GM19351 (cell line): ENCODE data around the gene SNRNP200.

Experiments
- ATAC-seq: cut with Tn5 transposase; IDR thresholded peaks from one replicate; pipeline ENCODE4 v1.9.1; 2021; ENCODE audit warnings: mild to moderate bottlenecking, moderate library complexity; ENCODE audit not compliant: unreplicated experiment

The SNRNP200 gene

DNA sequence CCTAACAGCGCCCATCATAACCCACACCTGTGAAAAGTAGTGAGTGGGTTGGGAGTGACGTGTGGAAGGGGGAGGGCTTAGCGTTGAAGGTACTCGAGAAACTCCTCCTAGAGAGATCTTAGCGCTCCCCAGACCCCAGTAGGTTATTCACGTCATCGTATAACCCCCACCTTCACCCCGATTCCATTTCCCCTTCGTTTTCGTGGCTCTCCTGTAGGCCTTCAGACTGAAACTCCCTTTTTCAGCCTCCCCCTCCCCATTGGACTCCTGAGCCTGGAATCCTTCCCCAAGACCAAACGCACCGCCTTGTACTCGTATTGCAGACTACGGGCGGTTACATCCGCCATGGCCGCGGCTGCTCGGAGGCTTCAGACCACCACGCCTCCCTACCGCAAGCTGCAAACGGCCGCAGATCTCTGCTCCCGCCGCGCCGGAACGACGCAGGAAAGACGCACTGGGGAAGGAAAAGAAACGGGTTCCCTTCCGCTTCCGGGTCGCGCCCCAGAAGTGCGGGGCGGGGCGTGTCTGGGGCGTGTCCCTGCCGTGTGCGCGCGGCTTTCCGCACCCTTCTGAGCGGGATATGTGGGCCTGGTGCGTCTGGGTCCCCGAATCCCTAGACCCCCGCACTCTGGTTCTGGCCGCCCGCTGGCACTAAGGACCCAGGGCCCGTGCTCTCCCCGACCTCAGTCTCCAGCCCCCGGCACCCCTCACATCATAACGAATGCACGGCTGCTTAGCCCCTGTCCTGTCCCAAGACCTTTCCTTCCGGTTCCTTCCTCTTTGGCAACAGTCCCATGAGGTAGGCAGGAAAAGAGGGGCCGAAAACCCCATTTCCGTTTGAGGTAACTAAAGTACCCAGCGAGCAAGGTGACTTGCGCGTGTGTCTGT lies at the start of gene SNRNP200:
TSS of gene SNRNP200 (minus strand) at position 456 of the 888 bp plus-strand sequence. CDS start at position 347, 109 bp downstream.
- peak; percentile 94 for ATAC-seq

DNA sequence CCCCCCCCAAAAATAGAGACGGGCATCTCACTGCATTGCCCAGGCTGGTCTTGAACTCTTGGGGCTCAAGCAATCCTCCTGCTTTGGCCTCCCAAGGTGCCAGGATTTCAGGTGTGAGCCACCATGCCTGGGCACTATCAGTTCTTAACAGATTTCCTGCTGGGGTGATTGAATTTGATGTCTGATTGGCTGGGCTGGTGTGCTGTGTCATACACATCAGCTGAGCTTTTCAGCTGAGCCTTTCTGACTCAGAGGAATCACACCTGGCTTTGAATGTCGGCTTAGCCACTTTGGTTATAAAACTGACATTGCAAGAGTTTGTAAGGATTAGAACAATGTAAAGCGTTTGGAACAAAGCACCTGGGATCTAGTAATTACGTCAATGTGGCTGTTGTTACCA lies 49.1 kb upstream of the SNRNP200 start:
- no peak for ATAC-seq

DNA sequence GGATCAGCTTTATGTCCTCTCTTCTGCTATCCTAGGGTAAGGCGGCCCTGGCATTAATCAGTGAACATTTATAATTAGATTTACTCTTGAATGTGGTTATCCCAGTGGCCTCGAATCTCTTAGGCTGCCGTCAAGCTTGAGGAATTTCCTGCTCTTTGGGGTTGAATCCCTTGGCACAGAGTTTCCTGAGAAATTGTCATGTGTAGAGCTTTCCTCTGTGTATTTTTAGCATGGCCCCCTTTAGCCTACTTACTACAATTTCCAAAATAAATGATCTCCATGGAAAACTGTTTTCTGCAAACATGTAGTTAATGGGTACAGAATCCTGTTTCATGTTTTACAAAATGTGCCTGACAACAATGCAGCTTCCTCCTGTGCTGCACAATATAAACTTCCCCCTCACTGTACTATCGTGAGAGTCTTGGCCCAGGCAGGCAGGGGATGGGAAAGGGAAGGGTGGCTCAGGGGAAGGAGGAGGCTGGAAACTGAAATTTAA lies 48.3 kb upstream of the SNRNP200 start:
- no peak for ATAC-seq

DNA sequence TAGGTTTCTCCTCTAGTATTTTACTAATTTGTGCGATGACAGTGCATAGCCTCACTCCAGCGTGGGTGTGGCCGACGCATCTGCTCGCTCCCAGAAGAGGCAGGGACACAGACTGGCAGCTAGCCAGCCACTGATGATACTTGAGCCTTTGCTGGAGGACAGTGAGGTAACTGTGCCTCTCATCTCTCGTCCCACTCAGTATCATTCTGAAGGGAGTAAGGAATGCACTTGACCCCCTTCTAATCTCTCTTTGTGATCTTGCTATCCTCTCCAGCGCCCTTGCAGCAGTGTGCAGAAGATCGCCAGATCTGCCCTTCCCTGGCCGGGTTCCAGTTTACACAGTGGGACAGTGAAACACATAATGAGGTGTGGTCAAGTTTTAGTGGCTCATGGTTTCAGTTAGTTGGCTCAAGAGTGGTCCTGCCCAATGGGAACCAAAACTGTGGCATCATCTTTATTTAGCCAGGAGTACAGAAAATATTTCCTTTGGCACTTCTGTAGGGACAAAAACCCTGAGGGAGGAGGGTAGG lies 47.8 kb upstream of the SNRNP200 start:
- no peak for ATAC-seq

DNA sequence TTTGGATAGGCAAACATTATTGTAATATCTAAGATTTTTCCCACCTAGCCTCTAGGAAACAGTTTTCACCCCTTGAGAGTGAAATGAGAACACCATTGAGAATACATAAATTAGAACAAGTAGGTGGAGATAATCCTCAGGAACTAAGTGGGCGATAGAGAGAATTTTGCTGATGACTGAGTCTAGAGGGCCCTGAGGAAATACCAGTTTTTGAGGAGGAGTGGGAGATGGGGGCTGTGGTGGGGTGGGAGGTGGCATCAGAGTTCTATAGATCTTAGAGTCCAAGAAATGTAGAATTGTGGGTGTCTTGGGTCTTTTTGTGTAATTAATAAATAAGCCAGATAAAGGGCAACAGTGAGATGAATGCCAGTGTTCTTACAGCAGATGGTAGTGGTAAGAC lies 42.0 kb upstream of the SNRNP200 start:
- ATAC-seq = no peak

DNA sequence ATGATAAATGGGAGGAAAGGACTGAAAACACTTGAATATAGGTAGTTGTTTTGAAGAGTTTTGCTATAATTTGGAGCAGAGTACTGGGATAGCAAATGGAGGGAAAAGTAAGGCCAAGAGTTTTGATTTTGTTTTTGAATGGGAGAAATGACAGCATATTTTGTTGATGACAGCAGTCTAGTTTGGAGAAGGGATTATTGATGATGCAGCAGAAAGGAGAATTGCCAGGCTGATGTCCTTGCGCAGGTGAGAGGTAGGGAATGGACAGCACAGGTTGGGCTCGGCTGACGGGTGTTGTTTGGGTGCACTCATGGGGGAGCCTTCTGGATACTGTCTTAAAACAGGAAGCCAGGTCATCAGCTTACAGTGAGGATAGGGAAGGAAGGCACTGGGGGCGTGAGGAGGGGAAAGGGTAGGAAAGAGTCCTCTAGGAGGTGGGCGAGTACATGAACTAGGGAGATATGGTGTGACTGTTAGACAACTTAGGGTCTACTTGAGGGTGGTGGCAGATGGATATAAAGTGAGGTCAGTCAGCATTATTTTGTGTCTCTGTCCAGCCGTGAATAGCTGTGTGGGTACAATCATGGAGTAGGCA lies 40.6 kb upstream of the SNRNP200 start:
- ATAC-seq = no peak

DNA sequence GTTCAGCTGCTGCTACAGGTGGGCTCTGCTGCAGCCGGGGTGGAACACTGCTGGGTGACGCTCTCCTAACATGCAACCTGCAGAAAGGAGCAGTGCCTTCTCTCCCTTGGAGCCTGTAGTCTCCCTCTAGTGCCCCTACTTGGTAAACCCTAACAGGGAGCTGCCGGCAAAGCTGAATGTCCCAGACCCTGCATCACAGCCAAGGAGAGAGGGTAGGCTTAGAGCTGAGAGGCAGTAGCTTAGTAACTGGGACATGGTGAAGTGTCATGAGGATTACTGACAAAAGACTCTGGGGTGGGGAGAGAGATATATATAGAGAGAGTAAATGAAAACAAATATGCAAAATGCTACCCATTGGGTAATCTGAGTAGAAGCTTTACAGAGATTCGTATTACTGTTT lies 40.1 kb upstream of the SNRNP200 start:
- ATAC-seq = no peak

DNA sequence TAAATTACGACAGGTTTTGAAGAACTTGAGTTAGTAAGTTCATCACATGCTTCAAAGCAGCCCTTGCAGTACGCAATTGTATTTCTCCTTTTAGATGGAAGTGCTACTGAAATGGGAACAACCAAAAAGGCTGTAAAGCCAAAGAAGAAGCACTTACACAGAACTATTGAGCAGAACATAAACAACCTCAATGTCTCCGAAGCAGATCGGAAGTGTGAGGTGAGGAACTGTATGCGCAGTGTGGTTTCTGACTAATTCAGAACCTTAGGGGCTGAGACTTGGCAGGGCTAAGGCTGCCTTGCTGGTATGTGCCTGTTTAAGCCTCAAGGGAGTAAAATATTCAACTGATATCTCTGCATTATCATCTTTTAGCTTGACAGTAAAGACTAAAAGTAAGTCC lies 38.7 kb upstream of the SNRNP200 start:
- peak; percentile 94 for ATAC-seq

DNA sequence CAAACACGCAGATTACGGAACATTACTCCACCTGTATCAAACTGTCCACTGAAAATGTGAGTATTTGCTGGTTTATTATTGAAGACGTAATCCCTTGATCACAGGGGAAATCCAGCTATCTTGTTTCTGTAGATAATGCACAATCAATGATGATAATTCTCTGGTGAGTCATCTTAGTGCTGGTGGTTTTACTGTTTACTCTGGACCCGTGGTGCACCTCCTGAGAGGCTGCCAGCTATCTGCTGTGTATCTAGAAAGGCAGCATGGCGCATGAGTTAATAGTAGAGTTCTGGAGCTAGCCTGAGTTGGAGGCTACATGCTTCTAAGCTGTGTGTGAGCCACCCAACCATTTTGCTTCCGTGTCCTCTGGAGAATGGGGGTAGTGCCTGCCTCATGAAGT lies 36.7 kb upstream of the SNRNP200 start:
- no peak for ATAC-seq

DNA sequence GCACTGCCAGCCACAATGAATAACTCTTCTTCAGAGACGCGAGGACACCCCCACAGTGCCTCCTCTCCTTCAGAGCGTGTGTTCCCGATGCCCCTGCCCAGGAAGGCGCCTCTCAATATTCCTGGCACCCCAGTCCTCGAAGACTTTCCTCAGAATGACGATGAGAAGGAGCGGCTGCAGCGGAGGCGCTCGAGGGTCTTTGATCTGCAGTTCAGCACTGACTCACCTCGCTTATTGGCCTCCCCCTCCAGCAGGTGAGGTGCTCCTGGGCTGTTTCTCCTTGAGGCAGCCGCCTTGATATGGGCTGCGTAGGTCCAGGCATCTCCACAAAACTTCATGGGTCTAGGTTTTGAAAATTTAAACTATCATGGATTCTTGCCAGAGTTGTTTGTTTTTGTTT lies 36.3 kb upstream of the SNRNP200 start:
- ATAC-seq = no peak

DNA sequence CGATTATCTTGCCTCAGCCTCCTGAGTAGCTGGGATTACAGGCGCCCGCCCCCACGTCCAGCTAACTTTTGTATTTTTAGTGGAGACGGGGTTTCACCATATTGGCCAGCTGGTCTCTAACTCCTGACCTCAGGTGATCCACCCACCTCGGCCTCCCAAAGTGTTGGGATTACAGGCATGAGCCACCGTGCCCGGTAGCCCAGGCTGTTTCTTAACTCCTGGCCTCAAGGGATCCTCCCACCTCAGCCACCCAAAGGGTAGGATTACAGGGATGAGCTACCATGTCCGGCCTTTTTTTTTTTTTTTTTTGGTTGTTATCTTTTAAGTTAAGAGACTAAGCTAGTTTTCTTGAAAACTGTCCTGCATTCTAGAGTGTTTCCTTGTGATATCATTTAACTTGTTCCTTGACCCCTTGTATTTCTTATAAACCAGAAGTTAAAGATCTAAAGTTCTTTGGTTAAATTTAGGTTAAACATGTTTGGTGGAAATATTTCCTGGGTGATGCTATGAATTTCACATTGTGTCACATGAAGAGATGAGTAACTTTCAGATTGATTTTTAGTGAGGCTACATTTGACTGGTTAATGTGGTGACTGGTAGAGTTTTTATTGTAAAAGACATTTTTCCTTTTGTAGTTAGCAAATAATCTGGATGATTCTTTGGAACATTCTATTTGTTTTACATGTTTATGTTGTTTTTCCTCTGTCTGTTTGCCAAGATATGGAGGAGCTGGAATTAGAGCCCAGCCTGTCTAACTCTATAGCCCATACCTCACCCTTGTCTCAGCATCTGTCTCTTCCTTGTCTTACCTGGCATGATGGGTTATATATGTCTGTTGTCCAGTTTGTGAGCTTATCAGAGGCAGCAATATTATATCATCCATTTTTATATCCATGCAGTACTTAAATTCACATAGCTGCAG lies 35.4 kb upstream of the SNRNP200 start:
- no peak for ATAC-seq

DNA sequence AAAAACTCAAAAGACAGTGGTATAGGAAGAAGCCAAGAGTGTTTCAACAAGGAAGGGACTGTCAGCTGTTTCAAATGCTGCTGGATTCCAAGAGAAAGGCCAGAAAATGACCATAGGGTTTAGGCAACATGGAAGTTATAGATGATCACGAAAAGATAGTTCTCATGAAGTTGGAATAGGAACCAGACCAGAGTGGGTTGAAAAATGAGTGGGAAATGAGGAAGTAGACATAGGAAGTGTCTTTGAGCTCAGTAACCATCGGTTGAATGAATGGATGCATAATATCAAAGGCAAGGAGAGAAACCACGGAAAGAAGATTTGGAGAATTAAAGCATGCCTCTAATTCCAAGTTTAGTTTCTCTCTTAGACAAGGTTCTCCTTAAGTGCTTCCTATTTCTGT lies 31.5 kb upstream of the SNRNP200 start:
- ATAC-seq = no peak

DNA sequence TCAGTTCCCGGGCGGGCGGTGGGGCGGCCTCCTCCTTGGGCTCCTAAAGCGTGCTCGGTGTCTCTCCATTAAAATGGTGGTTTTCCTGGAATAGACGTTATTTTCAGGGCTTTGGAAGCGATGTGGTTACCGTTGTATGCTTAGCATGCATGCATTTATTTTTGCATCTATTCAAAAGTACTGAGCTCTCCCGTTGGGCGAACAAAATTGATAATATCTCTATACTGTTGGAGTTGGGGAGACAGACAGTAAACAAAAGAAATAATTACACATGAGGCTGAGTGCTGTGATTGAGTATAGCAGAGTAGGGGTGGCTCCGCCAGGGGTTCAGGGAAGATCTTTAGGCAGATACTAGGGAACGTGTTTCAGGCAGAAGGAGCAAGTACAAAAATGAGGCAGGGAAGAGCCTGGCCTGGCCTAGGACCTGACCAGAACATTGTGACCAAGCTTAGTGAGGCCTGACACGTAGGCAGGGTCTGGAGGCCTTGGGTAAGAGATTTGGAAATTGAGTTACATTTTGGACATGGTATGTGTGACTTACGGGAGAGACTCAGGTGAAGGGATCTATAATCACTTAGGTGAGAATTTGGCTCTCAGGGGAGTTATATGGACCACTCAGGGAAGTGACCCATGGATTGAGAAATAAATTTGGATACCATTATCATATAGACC lies 30.9 kb upstream of the SNRNP200 start:
- no peak for ATAC-seq

DNA sequence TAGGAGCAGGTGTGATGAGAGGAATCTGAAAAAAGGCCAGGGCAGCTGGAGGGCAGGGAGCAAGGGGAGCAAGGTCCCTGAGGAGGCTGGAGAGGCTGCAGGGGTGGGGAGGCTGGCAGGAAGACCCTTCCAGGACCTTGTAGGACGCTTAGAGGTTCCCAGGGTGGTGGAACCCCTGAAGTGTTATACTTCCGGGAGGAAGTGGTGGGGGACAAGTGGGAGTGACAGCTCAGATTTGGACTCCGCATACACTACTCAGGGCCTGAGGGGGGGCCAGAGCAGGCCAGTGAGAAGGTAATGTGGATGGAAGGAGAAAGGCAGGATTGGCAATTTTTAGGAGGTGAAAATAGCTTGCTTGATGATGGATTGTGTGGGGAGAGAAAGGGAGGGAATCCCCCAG lies 28.4 kb upstream of the SNRNP200 start:
- ATAC-seq = no peak

DNA sequence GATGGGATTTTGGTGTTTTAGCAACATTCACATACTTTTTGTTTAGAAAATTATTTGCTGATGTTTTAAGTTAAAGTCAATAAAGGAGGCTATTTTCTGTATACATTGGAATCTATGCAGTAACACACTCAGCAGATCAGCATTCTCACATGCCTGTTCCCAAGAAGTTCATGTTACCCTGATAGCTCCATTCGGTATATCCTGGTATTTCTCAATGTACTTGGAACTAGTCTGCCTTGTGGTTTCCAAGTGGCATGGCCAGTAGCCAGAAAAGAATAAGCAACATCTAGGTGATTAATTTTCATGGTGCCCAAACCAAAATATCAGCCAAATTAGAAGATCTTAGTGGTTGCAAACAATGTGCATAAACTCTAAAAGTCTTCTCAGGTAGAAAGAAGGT lies 25.1 kb upstream of the SNRNP200 start:
- ATAC-seq = no peak

DNA sequence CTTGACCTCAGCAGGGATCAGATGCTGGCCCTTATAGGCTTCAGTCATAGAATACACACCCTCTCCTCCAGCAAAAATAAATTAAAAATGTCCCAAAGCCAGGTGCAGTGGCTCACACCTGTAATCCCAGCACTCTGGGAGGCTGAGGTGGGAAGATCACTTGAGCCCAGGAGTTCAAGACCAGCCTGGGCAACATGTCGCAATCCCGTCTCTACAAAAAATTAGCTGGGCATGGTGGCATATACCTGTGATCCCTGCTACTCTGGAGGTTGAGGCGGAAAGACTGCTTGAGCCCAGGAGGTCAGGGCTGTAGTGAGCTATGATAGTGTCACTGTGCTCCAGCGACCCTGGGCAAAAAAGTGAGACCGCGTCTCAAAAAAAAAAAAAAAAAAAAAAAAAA lies 24.5 kb upstream of the SNRNP200 start:
- ATAC-seq = no peak

DNA sequence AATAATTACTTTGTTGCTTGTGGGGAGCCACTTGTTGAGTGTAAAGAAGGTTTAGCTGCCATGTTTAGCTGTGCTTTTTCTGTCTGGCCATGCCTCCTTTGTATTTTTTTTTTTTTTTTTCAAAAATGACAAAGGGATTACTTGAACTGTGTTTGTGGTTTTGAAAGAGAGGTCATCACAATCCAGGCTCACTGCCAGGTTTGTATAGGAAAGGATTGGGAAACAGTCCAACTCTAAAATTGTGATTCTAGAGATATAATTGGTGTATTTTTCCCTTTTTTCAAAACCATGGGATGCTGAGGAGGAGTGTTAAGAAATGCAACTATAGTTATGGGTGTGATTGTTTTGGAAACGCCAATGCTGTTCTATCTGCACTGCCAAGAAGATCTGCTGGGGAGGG lies 24.1 kb upstream of the SNRNP200 start:
- no peak for ATAC-seq

DNA sequence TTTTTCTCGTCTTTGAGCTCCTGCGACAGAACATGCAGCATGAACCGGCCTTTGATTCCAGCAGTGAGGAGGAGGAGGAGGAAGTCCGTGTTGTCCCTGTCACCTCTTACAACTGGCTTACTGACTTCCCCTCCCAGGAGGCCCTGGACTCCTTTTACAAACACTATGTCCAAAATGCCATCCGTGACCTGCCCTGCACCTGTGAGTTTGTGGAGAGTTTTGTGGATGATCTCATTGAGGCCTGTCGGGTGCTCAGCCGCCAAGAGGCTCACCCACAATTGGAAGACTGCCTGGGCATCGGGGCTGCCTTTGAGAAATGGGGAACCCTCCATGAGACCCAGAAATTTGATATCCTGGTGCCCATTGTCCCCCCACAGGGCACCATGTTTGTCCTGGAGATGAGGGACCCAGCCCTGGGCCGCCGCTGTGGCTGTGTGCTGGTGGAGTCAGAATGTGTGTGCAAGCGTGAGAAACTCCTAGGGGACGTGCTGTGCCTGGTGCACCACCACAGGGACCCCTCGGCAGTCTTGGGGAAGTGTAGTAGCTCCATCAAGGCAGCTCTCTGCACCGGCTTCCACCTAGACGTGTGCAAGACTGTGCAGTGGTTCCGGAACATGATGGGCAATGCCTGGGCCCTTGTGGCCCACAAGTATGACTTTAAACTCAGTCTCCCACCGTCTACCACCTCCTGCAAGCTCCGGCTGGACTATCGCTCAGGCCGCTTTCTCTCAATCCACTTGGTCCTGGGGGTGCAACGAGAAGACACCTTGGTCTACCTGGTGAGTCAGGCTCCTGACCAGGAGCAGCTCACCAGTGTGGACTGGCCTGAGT lies 21.9 kb upstream of the SNRNP200 start:
- no peak for ATAC-seq

DNA sequence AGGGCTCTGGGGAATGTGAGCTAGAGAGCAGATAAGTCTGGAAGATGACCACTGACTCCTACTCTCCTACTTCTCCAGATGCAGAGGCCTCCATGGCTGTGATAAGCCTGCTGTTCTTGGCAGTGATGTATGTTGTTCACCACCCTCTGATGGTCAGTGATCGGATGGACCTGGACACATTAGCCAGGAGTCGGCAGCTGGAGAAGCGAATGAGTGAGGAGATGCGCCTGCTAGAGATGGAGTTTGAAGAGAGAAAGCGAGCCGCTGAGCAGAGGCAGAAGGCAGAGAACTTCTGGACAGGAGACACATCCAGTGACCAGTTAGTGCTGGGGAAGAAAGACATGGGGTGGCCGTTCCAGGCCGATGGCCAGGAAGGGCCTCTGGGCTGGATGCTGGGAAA lies 21.2 kb upstream of the SNRNP200 start:
- no peak for ATAC-seq

DNA sequence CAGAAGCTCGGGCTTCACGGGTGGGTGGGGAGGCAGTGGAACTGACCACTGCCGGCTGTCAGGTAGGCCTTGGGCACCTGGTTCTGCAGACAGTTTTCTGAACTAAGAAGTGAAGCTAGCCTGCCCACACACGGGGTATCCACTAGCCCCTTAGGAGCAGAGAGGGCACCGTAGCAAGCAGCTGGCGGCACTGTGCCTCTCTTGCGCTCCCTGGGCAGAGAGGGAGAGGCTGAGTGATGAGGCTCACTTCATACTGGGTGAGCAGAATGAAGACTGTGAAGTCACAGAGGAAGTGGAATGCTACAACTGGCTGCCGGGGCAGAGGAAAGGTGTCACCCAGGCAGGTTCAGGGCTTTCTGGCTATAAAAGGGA lies 20.5 kb upstream of the SNRNP200 start:
- ATAC-seq = no peak
